B cell (primary cell): ENCODE results near the gene CDH13. TPM values are rescaled to one million over a fixed set of nuclear protein-coding genes. Genes with fewer than 3 reads are reported as not detected.

Source experiments
- ATAC-seq: fragments of 200-7000 bp; cut with Tn5 transposase; one replicate; pipeline ENCODE4 v1.10.0; 2021; ENCODE audit warnings: low read depth, mild to moderate bottlenecking, moderate number of reproducible peaks, moderate library complexity
- CTCF ChIA-PET: fragments of 350-600 bp; sonication (Branson Sonifier 250); formaldehyde crosslinking; loops from one replicate; lab custom pipeline; 2021; ENCODE audit warnings: antibody characterized with exemption, inconsistent platforms; lab: Charles Lee
- POLR2A ChIA-PET: fragments of 350-600 bp; sonication (Branson Sonifier 250); formaldehyde crosslinking; loops from one replicate; lab custom pipeline; 2021; ENCODE audit warnings: antibody characterized with exemption; lab: Charles Lee
- DNase-seq: peaks from one replicate; pipeline ENCODE4 v3.0.0; 2013
- H2AFZ ChIP-seq: 2 replicates; pipeline ENCODE4 v1.6.1; 2012; ENCODE audit warnings: mild to moderate bottlenecking, low read depth, low read length; ENCODE audit not compliant: insufficient read depth, poor library complexity, severe bottlenecking
- H3K27ac ChIP-seq, 2 donors: 1 replicate in 1 of 2; 2 replicates in 1 of 2; pipeline ENCODE4 v1.5.1; 2012 to 2013; ENCODE audit warnings: low read length in 2 of 2, mild to moderate bottlenecking in 2 of 2, moderate library complexity in 1 of 2
- H3K27me3 ChIP-seq, 4 experiments: fragments of 200-600 bp in 1 of 4; sonication (generic) in 1 of 4; replicated peaks in 1 of 4; 1 replicate in 2 of 4; 2 replicates in 2 of 4; pipeline versions ENCODE4 v1.6.1 to v1.7.0; 2013 to 2016; ENCODE audit warnings: low read length in 3 of 4, mild to moderate bottlenecking in 2 of 4, mixed read lengths in 1 of 4, moderate library complexity in 1 of 4; ENCODE audit not compliant: insufficient read depth in 4 of 4, control insufficient read depth in 3 of 4; ENCODE audit errors: control extremely low read depth in 1 of 4
- H3K36me3 ChIP-seq, 2 experiments: replicated peaks in 1 of 2; 1 replicate in 1 of 2; 2 replicates in 1 of 2; pipeline versions ENCODE4 v1.6.1 to v1.7.1; 2013; ENCODE audit warnings: low read length in 1 of 2; ENCODE audit not compliant: insufficient read depth in 2 of 2, control insufficient read depth in 1 of 2; ENCODE audit errors: control extremely low read depth in 1 of 2, extremely low read depth in 1 of 2
- H3K4me1 ChIP-seq, 2 donors: fragments of 200-600 bp in 1 of 2; sonication (generic) in 1 of 2; 1 replicate in 1 of 2; 2 replicates in 1 of 2; pipeline versions ENCODE4 v1.5.1 to v1.6.1; 2013 to 2017; ENCODE audit warnings: low read length in 2 of 2; ENCODE audit not compliant: control insufficient read depth in 2 of 2, insufficient read depth in 2 of 2
- H3K4me2 ChIP-seq: replicated peaks from 2 replicates; pipeline ENCODE3; 2012; ENCODE audit warnings: mild to moderate bottlenecking, low read depth, low read length; ENCODE audit not compliant: poor library complexity, severe bottlenecking
- H3K4me3 ChIP-seq, 5 experiments: fragments of 200-600 bp in 1 of 5; sonication (generic) in 1 of 5; 1 replicate in 3 of 5; 2 replicates in 2 of 5; pipeline versions ENCODE4 v1.5.1 to v1.7.0; 2011 to 2016; ENCODE audit warnings: low read length in 4 of 5, mild to moderate bottlenecking in 4 of 5, low read depth in 2 of 5, control low read depth in 1 of 5, moderate library complexity in 1 of 5; ENCODE audit not compliant: insufficient read depth in 1 of 5; ENCODE audit errors: control extremely low read depth in 1 of 5, extremely low read depth in 1 of 5
- H3K79me2 ChIP-seq: fragments of 200-600 bp; sonication (generic); one replicate; pipeline ENCODE4 v1.6.0; 2016; ENCODE audit warnings: low read length; ENCODE audit not compliant: control insufficient read depth, insufficient read depth
- H3K9ac ChIP-seq: fragments of 200-600 bp; sonication (generic); 2 replicates; pipeline ENCODE4 v1.6.1; 2017; ENCODE audit warnings: mild to moderate bottlenecking, low read length, moderate library complexity
- H3K9me3 ChIP-seq, 3 donors: one replicate each; pipeline versions ENCODE4 v1.6.1 to v1.7.1; 2013; ENCODE audit warnings: low read length in 2 of 3; ENCODE audit not compliant: control insufficient read depth in 2 of 3, insufficient read depth in 1 of 3; ENCODE audit errors: control extremely low read depth in 1 of 3
- H4K20me1 ChIP-seq: 2 replicates; pipeline ENCODE4 v1.6.0; 2012; ENCODE audit warnings: mild to moderate bottlenecking, low read length; ENCODE audit not compliant: insufficient read depth, control insufficient read depth, poor library complexity, severe bottlenecking
- H3K27ac Mint-ChIP-seq: one replicate; pipeline ENCODE4 v1.8.0; 2021; ENCODE audit warnings: mixed read lengths
- H3K27me3 Mint-ChIP-seq: one replicate; pipeline ENCODE4 v1.8.0; 2021; ENCODE audit warnings: mixed read lengths
- H3K4me1 Mint-ChIP-seq: one replicate; pipeline ENCODE4 v1.8.0; 2021; ENCODE audit warnings: mixed read lengths
- H3K4me3 Mint-ChIP-seq: one replicate; pipeline ENCODE4 v1.8.0; 2021; ENCODE audit warnings: mixed read lengths
- H3K9me3 Mint-ChIP-seq: one replicate; pipeline ENCODE4 v1.8.0; 2022; ENCODE audit warnings: mixed read lengths; ENCODE audit not compliant: insufficient read depth
- CTCF ChIP-seq: fragments of 200-600 bp; IDR thresholded peaks from one replicate; pipeline ENCODE4 v1.8.0; 2022; ENCODE audit warnings: antibody characterized with exemption, mild to moderate bottlenecking
- EZH2 ChIP-seq: IDR thresholded peaks from 2 replicates; pipeline ENCODE4 v1.6.1; 2012; ENCODE audit warnings: borderline replicate concordance, low read depth, mild to moderate bottlenecking, moderate library complexity, low read length; ENCODE audit not compliant: insufficient read depth, poor library complexity, severe bottlenecking
- WGBS: methylation state at CpG from one replicate; pipeline ENCODE4 v1.1.5; 2013; ENCODE audit warnings: missing lambda C conversion rate; ENCODE audit not compliant: insufficient coverage; 5-methylcytosine and 5-hydroxymethylcytosine counted together
- intact Hi-C: fragments of 100-400 bp; cut with micrococcal nuclease; formaldehyde crosslinking; loops from one replicate; pipeline ENCODE4 v1.10.0; 2022
- polyA plus RNA-seq: library from polyadenylated mRNA; depleted of rRNA; stranded (reverse); fragments of >200 nt; gene quantifications from 2 replicates; pipeline ENCODE4 v1.2.3, GENCODE V29; 2012
- total RNA-seq, 2 donors: library from RNA; stranded (reverse); fragments of 120-200 nt in 1 of 2; gene quantifications; 1 replicate in 1 of 2; 2 replicates in 1 of 2; pipeline versions ENCODE4 v1.2.3 to v1.2.4, GENCODE V29; 2013 to 2022

CDH13 gene
- total and polyA plus RNA-seq, 2 donors (not counting 1 experiment from before 2014, with no cell fraction given) = not detected

DNA sequence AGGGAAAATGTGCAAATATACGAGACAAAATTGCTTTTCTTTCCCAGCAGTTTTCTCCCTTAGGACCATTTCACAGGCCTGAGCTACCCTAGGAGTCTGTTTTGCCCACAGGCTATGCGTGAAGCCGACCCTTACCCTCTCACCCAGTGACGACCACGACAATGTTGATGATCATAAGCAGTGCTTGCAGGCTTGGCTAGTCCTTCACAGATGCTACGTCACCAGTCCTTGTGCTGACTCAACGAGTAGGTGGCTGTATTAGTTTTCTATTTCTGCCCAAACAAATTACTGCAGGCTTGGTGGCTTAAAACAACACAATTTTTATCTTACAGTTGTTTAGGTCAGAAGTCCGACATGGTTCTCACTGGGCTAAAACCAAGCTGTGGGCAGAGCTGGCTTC lies 606.4 kb downstream of the CDH13 start:
- H3K9me3 Mint-ChIP-seq = no peaks in the 10 kb centered on the region
- no peaks in the 10 kb centered on the region for H3K27me3 Mint-ChIP-seq
- no peaks in the 10 kb centered on the region for H3K4me1 Mint-ChIP-seq
- Histone ChIP-seq H3K4me3 (no peak overlapping the region), H2AFZ (no peak overlapping the region), H3K36me3 (no peaks in the 10 kb centered on the region), H4K20me1 (no peaks in the 10 kb centered on the region), H3K9ac (no peak overlapping the region), H3K27me3 (no peaks in the 10 kb centered on the region), H3K79me2 (no peaks in the 10 kb centered on the region), H3K4me1 (no peaks in the 10 kb centered on the region), H3K9me3 (no peaks in the 10 kb centered on the region), H3K4me2 (no peak overlapping the region), H3K27ac (no peak overlapping the region)
- WGBS = 76% methylated on average over 4 of the region's 8 CpGs
- POLR2A ChIA-PET = no interaction called here
- DNase-seq (no peak), ATAC-seq (no peak)
- CTCF ChIA-PET = no interaction called here
- no peak overlapping the region for H3K4me3 Mint-ChIP-seq
- TF ChIP-seq CTCF (no peak), EZH2 (no peak)
- no peak overlapping the region for H3K27ac Mint-ChIP-seq
- intact Hi-C loops = no loop called here

- 50% methylated on average over 2 of the region's 6 CpGs for WGBS
- no peaks in the 10 kb centered on the region for H3K36me3 ChIP-seq
- H3K4me3 ChIP-seq = no peak overlapping the region
- no peaks in the 10 kb centered on the region for H3K4me1 Mint-ChIP-seq
- H3K9ac ChIP-seq = no peak overlapping the region
- no peaks in the 10 kb centered on the region for H3K27me3 Mint-ChIP-seq
- H3K4me3 Mint-ChIP-seq = no peak overlapping the region
- intact Hi-C loops = no loop called here
- H2AFZ ChIP-seq = no peak overlapping the region
- no peak overlapping the region for H3K4me2 ChIP-seq
- CTCF ChIA-PET = no interaction called here
- H3K9me3 Mint-ChIP-seq = no peaks in the 10 kb centered on the region
- DNase-seq (no peak), ATAC-seq (no peak)
- POLR2A ChIA-PET = no interaction called here
- H3K27ac Mint-ChIP-seq = no peak overlapping the region
- H3K27me3 ChIP-seq = no peaks in the 10 kb centered on the region
- TF ChIP-seq EZH2 (no peak), CTCF (no peak)
- no peaks in the 10 kb centered on the region for H3K4me1 ChIP-seq
- no peaks in the 10 kb centered on the region for H4K20me1 ChIP-seq
- H3K27ac ChIP-seq = no peak overlapping the region
- H3K79me2 ChIP-seq = no peaks in the 10 kb centered on the region
- no peaks in the 10 kb centered on the region for H3K9me3 ChIP-seq
Observed at GRCh38 chr16:83238949-83239691, 612.4 kb downstream of the CDH13 start.
